ENCODE data around the gene NAALADL2. TPM values are rescaled to one million over a fixed set of nuclear protein-coding genes. Genes with fewer than 3 reads are reported as not detected.

NAALADL2 gene
- polyA plus RNA-seq, 2 of the 4 experiments (the other 2 are of a cell fraction) = 0.09 to 0.28 TPM

GRCh38 chr3:175620532-175620931 lies 761.4 kb downstream of the NAALADL2 start:
- H3K4me1 ChIP-seq = no peaks in the 10 kb centered on the region
- ATAC-seq (no peak), FAIRE-seq (no peak), DNase-seq (ENCODE audit: low read depth in 1 of 2, low spot score in 1 of 2) (no peak)
- CTCF ChIA-PET = no interaction called here
- WGBS (ENCODE audit: missing lambda C conversion rate) = 72% methylated on average over 12 of the region's 12 CpGs
- no peak overlapping the region for H3K4me2 ChIP-seq
- H3K9me3 ChIP-seq = no peaks in the 10 kb centered on the region
- TF ChIP-seq PBX3 (IDR thresholded peaks at IDR 0.05) = no peak
- no peak for TF ChIP-seq USF2 (IDR thresholded peaks at IDR 0.05)
- no peak for TF ChIP-seq HES2 (IDR thresholded peaks at IDR 0.05)
- no peak for TF ChIP-seq RARB (CRISPR knock-in tag; IDR thresholded peaks at IDR 0.05)
- TF ChIP-seq BHLHE40 (IDR thresholded peaks at IDR 0.05; ENCODE audit: low read depth, low read length) = no peak
- no peak for TF ChIP-seq NR3C1 (IDR thresholded peaks at IDR 0.05)
- no peak for TF ChIP-seq EP300 (IDR thresholded peaks at IDR 0.05)
- TF ChIP-seq KDM5A (IDR thresholded peaks at IDR 0.05) = no peak
- TF ChIP-seq RNF2 (IDR thresholded peaks at IDR 0.05; ENCODE audit: borderline replicate concordance, low read depth) = no peak
- TF ChIP-seq EHF (CRISPR knock-in tag; IDR thresholded peaks at IDR 0.05) = no peak
- TF ChIP-seq MAX (IDR thresholded peaks at IDR 0.05) = no peak
- TF ChIP-seq ESRRA (IDR thresholded peaks at IDR 0.05; ENCODE audit: borderline replicate concordance, low read length) = no peak
- TF ChIP-seq NPAS2 (CRISPR knock-in tag; IDR thresholded peaks at IDR 0.05; ENCODE audit: borderline replicate concordance) = no peak
- TF ChIP-seq ATOH8 (CRISPR knock-in tag; IDR thresholded peaks at IDR 0.05; ENCODE audit: low read depth) = no peak
- no peak for TF ChIP-seq FOXS1 (CRISPR knock-in tag; IDR thresholded peaks at IDR 0.05)
- TF ChIP-seq MYC (IDR thresholded peaks at IDR 0.05; ENCODE audit: borderline replicate concordance, low read length) = no peak
- no peak for TF ChIP-seq BCL3 (IDR thresholded peaks at IDR 0.05)
- no peak for TF ChIP-seq HMGXB4 (CRISPR knock-in tag; IDR thresholded peaks at IDR 0.05; ENCODE audit: borderline replicate concordance)
- no peak for TF ChIP-seq KDM1A (IDR thresholded peaks at IDR 0.05; ENCODE audit: low read depth)
- no peak for TF ChIP-seq HOXB5 (CRISPR knock-in tag; IDR thresholded peaks at IDR 0.05)
- POLR2A ChIA-PET = no interaction called here
- no peak overlapping the region for H3K27ac ChIP-seq
- H3K4me3 ChIP-seq = no peak overlapping the region

GRCh38 chr3:175640958-175641357 lies 781.8 kb downstream of the NAALADL2 start:
- ChIA-PET POLR2A (no interaction called here), CTCF (no interaction called here)
- no peak for TF ChIP-seq JUN (IDR thresholded peaks at IDR 0.05)
- H3K4me3 ChIP-seq = no peak overlapping the region
- FAIRE-seq = no peak
- no peak overlapping the region for H3K27ac ChIP-seq
- H3K9me3 ChIP-seq = no peaks in the 10 kb centered on the region
- no peak for DNase-seq (ENCODE audit: low read depth in 1 of 2, low spot score in 1 of 2)
- 6% methylated on average over 1 of the region's 1 CpG for WGBS (ENCODE audit: missing lambda C conversion rate)
- no peak overlapping the region for H3K4me2 ChIP-seq
- ATAC-seq = no peak
- no peaks in the 10 kb centered on the region for H3K4me1 ChIP-seq

Measured in A549 (cell line).